Lower leg skin (tissue), 4 donors: Measurements from ENCODE around the gene LRWD1. TPM values are rescaled to one million over a fixed set of nuclear protein-coding genes. Genes with fewer than 3 reads are reported as not detected.
A peak's percentile ranks its signal among the peaks of the same experiment; 100 is the strongest.

Experiments used
- DNase-seq, 2 donors: peaks; one replicate each; pipeline ENCODE4 v3.0.0-alpha.2; 2019; ENCODE audit warnings: low spot score in 2 of 2
- H3K4me3 ChIP-seq: fragments of 200-600 bp; sonication (generic); 2 replicates; pipeline ENCODE4 v1.5.1; 2017; ENCODE audit warnings: mild to moderate bottlenecking, low read depth; ENCODE audit not compliant: poor library complexity, severe bottlenecking
- CTCF ChIP-seq, 3 donors: fragments of 450-650 bp; IDR thresholded peaks; one replicate each; pipeline ENCODE4 v1.5.1; 2016; ENCODE audit warnings: antibody characterized with exemption in 3 of 3, mild to moderate bottlenecking in 3 of 3, moderate library complexity in 2 of 3
- POLR2A ChIP-seq, 2 donors: fragments of 450-650 bp; IDR thresholded peaks; one replicate each; pipeline ENCODE4 v1.6.1; 2016 to 2017; ENCODE audit warnings: antibody characterized with exemption in 2 of 2, mild to moderate bottlenecking in 1 of 2, moderate library complexity in 1 of 2
- WGBS, 2 donors: methylation state at CpG; one replicate each; pipeline ENCODE4 v1.1.5; 2018; 5-methylcytosine and 5-hydroxymethylcytosine counted together
- intact Hi-C: fragments of 100-400 bp; cut with DNase I; formaldehyde crosslinking; loops from one replicate; pipeline ENCODE4 v1.15.0; 2023; ENCODE audit warnings: low total_unique reads
- total RNA-seq, 4 donors: library from RNA; depleted of rRNA; stranded (reverse); fragments of >200 nt; gene quantifications; one replicate each; pipeline ENCODE4 v1.1.0, GENCODE V29; 2016

The LRWD1 gene
- total RNA-seq, result 10 to 100 TPM in 3 of 4 donors, 1 to 10 TPM in 1; 9.8 to 16.1 (median 10.3) TPM

GRCh38 chr7:102464577-102465280 is at the start of gene LRWD1, which contains the start of gene ALKBH4:
Gene LRWD1, plus strand, starts transcription at chr7:102464984. Its CDS starts 97 bp downstream, at chr7:102465081.
Gene ALKBH4, minus strand, starts transcription at chr7:102464863. Its CDS starts 27 bp downstream, at chr7:102464836.
- WGBS, 2 donors, result 0% methylated on average over 22 to 40 of the region's 81 CpGs
- no peak for TF ChIP-seq CTCF (IDR thresholded peaks at IDR 0.05)
- TF ChIP-seq POLR2A (IDR thresholded peaks at IDR 0.05), result no peak
- H3K4me3 ChIP-seq, result peak within 1 kb of the TSS; percentile 98

GRCh38 chr7:102415685-102416225 is 49.0 kb upstream of the LRWD1 start:
- DNase-seq, result no peak
- no peak for TF ChIP-seq CTCF (IDR thresholded peaks at IDR 0.05)
- TF ChIP-seq POLR2A (IDR thresholded peaks at IDR 0.05), result no peak
- WGBS, 2 donors, result 78 to 79% methylated on average over 12 of the region's 12 CpGs
- intact Hi-C loops, result no loop called here
- no peak overlapping the region for H3K4me3 ChIP-seq

More at GRCh38 chr7:102464577-102465280, at the start of gene LRWD1, which contains the start of gene ALKBH4:
- peak; percentile 91 to 98 for DNase-seq
- intact Hi-C loops, result no loop called here

GRCh38 chr7:102416406-102416805 is 48.4 kb upstream of the LRWD1 start:
- DNase-seq, result no peak
- no peak for TF ChIP-seq CTCF (IDR thresholded peaks at IDR 0.05)
- TF ChIP-seq POLR2A (IDR thresholded peaks at IDR 0.05), result no peak
- no peak overlapping the region for H3K4me3 ChIP-seq
- intact Hi-C loops, result no loop called here
- 91 to 94% methylated on average over 6 of the region's 6 CpGs for WGBS, 2 donors

- WGBS, 2 donors, result 81 to 82% methylated on average over 3 of the region's 3 CpGs
- intact Hi-C loops, result no loop called here
- H3K4me3 ChIP-seq, result no peak overlapping the region
- DNase-seq, result no peak
- TF ChIP-seq POLR2A (IDR thresholded peaks at IDR 0.05) (no peak), CTCF (IDR thresholded peaks at IDR 0.05) (no peak)
Measured at GRCh38 chr7:102417105-102417504, 47.7 kb upstream of the LRWD1 start.

- intact Hi-C loops, result no loop called here
- 97 to 99% methylated on average over 5 of the region's 5 CpGs for WGBS, 2 donors
- no peak for TF ChIP-seq POLR2A (IDR thresholded peaks at IDR 0.05)
- TF ChIP-seq CTCF (IDR thresholded peaks at IDR 0.05), result no peak
- H3K4me3 ChIP-seq, result no peak overlapping the region
- DNase-seq, result no peak
Measured at GRCh38 chr7:102418592-102418991, 46.2 kb upstream of the LRWD1 start.
